Mucosa of stomach (tissue), 1 donor: Measurements from ENCODE around the gene ABHD15.
A peak's percentile ranks its signal among the peaks of the same experiment; 100 is the strongest.

Experiments
- H3K27me3 ChIP-seq: one replicate; pipeline ENCODE4 v1.7.0; 2013; ENCODE audit warnings: mild to moderate bottlenecking, low read length; ENCODE audit not compliant: control insufficient read depth, insufficient read depth
- H3K36me3 ChIP-seq: one replicate; pipeline ENCODE4 v1.7.0; 2013; ENCODE audit warnings: low read length; ENCODE audit not compliant: control insufficient read depth, insufficient read depth
- H3K4me1 ChIP-seq: one replicate; pipeline ENCODE4 v1.7.0; 2013; ENCODE audit warnings: mild to moderate bottlenecking, low read length; ENCODE audit not compliant: control insufficient read depth, insufficient read depth
- H3K4me3 ChIP-seq: one replicate; pipeline ENCODE4 v1.7.0; 2013; ENCODE audit warnings: low read length
- H3K9ac ChIP-seq: one replicate; pipeline ENCODE4 v1.7.0; 2013; ENCODE audit warnings: mild to moderate bottlenecking, low read length, moderate library complexity
- H3K9me3 ChIP-seq: one replicate; pipeline ENCODE4 v1.7.0; 2013; ENCODE audit warnings: mild to moderate bottlenecking, low read length, moderate library complexity; ENCODE audit not compliant: control insufficient read depth
- donor health status: Pancreatic carcinoma.

Gene ABHD15

DNA sequence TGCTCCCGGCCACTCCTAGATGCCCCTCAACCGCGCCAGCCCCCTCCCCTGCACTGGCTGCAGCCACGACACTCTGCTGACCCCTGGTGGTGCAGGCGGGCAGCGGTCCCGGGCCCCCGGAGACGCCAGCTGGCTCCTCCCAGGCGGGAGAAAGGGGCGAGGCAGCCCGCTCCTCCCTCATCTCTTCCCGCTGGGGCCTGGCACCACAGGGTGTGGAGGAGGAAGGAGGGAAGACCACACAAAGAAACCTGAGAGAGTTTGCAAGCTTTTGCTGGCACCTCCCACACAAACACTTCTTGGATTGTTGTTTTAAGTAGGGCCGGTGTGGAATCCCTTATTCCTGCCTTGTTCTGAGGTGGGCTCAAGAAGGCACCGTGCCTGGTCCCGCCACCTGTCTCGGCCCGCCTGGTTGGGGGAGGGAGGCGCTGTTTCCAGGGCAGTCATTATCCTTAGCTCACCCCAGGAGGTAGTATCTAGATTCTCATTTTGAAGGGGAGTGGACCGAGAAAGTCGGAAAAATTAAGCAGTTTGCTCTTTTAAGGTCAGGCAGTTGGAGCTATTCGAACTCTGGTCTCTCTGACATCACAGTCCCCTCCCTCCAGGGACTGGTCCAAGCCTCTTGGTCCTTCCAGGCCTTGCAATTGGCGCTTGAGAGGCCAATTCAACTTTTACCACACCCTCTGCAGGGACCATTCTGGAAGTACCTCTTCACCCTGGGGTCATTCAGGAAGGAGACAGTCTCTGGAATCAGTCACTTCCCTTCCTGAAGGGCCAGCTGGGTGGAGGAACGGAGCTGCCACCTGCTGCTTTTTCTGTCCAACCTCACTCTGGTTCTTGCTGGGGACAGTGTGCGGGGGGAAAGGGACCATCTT, 25.1 kb upstream of the ABHD15 start:
- Histone ChIP-seq H3K4me1 (peaks cover 54% of the 10 kb centered on the region), H3K9ac (peak overlapping the region; percentile 30), H3K4me3 (peak overlapping the region; percentile 24), H3K36me3 (no peaks in the 10 kb centered on the region), H3K27me3 (no peaks in the 10 kb centered on the region), H3K9me3 (no peaks in the 10 kb centered on the region)

DNA sequence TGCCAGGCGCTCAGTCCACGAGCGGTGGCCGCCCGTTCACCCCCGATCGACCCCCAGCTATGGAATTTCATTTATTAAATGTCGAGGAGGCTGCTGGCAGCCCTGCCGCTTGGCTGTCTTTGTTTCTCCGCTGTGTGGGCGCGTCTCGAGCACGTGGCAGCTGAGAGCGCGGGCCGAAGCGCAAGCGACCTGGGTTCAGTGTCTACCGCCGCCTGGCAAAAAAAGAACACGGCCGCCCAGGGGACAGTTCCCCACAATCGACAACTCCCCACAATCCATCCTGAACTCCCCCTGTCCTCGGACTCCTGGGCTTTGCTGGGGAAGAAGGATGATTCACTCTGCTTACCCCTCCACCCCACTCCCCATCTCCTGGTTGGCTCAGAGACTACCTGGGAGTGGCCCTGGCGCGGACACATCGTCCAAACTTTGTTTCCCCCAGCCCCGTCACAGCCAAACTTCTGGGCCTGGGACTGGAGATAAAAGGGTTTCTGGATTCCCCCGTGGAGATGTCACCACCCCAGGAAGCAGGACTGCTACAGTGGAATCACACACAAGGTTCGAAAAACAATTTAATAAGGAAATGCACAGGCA, 24.4 kb upstream of the ABHD15 start:
- Histone ChIP-seq H3K9me3 (no peaks in the 10 kb centered on the region), H3K4me3 (peak overlapping the region; percentile 24), H3K27me3 (no peaks in the 10 kb centered on the region), H3K36me3 (no peaks in the 10 kb centered on the region), H3K4me1 (peaks cover 60% of the 10 kb centered on the region), H3K9ac (no peak overlapping the region)

DNA sequence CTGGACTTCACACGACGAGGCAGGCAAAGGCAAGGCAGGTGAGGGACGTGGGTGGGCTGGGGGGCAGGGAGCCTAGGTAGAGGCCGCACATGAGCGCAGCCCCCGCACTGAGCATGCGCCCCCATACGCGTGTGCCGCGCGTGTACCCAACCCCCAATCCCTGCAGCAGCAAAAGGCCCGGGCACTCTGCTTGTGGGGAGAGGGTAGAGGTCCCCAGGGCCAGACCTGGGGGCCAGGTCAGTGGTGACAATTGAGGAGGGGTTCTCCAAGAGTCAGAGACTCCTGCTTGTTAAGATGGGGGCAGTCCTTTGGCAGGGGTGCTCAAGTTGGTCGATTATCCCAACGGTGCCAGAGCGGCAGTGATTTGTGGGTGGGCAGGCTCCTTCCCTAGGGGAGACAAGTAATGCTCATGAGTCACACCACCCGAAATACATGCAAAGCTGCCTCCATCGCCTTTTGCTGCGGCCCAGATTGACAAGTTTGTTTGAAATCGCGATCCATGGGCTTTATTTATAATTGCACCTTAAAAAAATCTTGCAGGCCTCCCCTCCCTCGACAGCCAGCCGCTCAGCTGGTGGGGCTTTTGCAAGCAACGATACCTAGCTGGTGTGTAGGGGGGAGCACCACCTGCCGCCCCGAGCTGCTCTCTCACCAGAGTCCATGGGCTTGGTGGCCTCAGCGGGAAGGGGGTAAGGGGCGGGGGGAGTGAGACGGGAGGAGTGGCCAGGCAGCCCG, 23.7 kb upstream of the ABHD15 start:
- Histone ChIP-seq H3K36me3 (no peaks in the 10 kb centered on the region), H3K4me1 (peaks cover 60% of the 10 kb centered on the region), H3K9ac (no peak overlapping the region), H3K9me3 (no peaks in the 10 kb centered on the region), H3K4me3 (peak overlapping the region; percentile 60), H3K27me3 (no peaks in the 10 kb centered on the region)

DNA sequence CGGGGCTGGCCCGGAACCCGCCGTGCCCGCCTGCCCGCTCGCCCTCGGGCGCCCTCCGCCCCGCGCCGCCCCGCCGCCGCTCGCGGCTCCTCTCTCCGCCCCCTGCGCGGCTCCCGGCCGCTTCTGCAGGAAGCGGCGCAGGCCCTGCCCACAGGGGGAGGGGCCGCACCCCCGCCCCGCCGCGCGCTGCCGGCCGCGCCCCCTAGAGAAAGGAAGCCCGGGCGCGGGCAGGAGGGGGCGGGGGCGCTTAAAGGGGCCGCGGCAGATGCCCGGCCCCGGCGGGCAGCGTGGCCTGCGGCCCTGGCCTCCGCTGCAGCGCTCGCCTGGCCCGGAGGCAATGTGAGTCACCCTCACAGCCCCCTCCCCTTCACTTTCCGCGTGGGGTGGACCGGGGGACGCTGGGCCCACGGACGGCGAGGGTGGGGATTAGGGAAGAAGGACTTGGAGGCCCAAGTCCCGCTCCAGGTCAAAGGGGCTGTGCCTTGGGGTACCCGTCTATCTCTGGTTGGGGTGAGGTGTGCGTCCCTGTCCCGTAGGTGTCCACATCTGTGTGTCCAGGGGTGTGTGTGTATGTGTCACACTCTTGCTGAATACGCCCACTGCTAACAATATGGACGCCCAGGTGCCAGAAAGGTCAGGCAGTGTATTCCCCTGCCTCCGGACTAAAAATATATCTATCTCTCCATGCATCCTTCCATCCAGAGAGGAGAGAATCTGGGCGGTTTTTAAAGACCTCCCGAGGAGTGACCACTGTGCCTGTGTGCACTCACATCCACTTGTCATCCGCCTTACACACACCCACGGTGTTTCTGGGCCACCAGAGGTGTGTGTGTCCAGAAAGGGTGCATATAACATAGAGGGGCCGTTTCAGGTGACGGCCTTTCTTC, 22.9 kb upstream of the ABHD15 start, which contains the start of gene GIT1:
Gene GIT1, minus strand, starts transcription at position 125 of the 887 bp plus-strand sequence. CDS start 270 bp downstream, outside the sequence.
- H3K9ac ChIP-seq = peak within 1 kb of the TSS; percentile 77
- H3K36me3 ChIP-seq = no peaks in the 10 kb centered on the region
- no peaks in the 10 kb centered on the region for H3K9me3 ChIP-seq
- H3K27me3 ChIP-seq = no peaks in the 10 kb centered on the region
- H3K4me3 ChIP-seq = peak within 1 kb of the TSS; percentile 67
- peaks cover 60% of the 10 kb centered on the region for H3K4me1 ChIP-seq

DNA sequence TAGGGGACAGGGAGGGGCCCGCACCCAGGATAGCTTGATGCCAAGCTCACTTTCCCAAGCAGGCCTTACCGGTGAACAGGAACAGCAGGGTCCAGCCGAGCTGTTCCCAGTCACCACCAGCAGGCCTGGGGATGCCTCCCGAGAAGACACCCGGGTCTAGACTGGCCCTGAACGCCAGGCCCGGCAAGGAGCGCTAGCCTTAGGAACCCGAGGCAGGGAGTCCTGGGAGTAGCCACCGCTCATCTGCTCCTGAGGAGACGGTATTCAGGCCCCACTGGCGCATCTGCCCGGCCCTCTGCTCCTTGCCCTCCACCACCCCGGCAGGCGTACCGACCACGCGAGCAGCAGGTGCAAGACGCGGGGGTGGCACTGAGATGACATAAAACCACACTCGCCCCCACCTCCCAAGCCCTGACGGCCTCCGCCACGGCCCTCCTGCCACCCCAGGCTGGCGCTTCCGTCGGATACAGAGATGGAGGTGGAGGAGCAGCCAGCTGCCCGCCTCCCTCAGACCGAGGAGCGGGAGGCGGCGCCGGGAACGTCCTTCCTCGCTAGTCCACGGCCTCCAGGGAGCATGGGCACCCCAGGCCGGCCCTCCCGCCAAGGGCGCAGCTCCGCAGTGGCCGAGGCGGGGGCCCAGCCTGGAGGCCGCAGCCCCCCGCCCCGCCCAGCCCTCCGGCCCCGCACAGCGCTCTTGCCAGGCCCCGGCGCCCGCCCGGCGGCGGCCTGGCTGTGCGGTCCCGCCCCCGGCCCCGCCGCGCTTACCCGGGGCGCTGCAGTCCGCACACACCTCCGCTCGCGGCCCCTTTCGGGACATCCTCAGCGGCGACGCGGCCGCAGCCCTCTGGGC, 21.9 kb upstream of the ABHD15 start:
- H3K4me1 ChIP-seq = peaks cover 56% of the 10 kb centered on the region
- peak overlapping the region; percentile 67 for H3K4me3 ChIP-seq
- H3K9me3 ChIP-seq = no peaks in the 10 kb centered on the region
- H3K27me3 ChIP-seq = no peaks in the 10 kb centered on the region
- no peaks in the 10 kb centered on the region for H3K36me3 ChIP-seq
- H3K9ac ChIP-seq = peak overlapping the region; percentile 77

DNA sequence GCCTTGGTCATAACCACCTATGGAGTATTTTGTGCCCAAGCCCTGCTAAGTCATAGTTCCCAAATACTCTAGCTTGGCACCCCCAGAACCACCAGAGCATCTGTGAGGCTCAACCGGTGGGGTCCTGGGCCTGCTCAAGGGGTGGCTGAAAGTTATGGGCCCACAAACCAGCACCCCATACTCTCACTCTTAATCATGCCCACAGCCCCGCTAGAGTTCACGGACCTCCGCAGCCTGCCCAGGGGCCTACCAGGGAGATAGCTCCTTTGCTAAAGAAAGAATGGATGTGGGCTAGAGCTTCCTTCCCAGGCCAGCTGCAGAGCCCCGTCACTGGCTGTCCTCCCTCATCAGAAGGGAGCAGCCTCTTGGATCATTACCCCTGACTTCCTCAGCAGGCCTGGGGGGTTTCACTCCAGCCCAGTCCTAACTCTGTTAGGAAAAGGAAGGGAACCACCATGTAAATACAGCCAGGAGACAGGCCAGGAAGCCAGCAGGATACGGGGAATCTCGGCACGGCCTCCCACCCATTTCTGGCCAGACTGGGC, 21.3 kb upstream of the ABHD15 start:
- Histone ChIP-seq H3K4me3 (peak overlapping the region; percentile 67), H3K36me3 (no peaks in the 10 kb centered on the region), H3K9ac (peak overlapping the region; percentile 77), H3K27me3 (no peaks in the 10 kb centered on the region), H3K4me1 (peaks cover 54% of the 10 kb centered on the region), H3K9me3 (no peaks in the 10 kb centered on the region)

DNA sequence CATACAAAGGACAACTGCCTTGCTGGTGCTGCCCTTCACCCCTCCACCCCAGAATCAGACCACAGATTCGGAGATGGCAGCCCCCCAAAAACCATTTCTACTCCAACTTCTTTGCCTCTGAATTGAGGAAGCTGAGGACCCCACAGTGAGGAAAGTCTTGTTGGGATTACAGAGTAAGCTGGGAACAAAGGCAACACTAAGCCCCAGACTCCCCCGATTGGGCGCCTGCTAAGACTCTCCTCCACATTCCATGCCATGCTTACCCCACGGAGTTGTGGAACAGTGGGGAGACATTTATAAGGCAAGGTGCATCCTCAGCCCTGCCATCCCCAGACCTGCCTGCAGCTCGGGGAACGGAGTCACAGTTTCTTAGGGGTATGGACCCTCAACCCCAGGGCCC, 20.8 kb upstream of the ABHD15 start:
- no peaks in the 10 kb centered on the region for H3K36me3 ChIP-seq
- peaks cover 51% of the 10 kb centered on the region for H3K4me1 ChIP-seq
- no peaks in the 10 kb centered on the region for H3K27me3 ChIP-seq
- H3K4me3 ChIP-seq = no peak overlapping the region
- H3K9ac ChIP-seq = peak overlapping the region; percentile 77
- no peaks in the 10 kb centered on the region for H3K9me3 ChIP-seq

DNA sequence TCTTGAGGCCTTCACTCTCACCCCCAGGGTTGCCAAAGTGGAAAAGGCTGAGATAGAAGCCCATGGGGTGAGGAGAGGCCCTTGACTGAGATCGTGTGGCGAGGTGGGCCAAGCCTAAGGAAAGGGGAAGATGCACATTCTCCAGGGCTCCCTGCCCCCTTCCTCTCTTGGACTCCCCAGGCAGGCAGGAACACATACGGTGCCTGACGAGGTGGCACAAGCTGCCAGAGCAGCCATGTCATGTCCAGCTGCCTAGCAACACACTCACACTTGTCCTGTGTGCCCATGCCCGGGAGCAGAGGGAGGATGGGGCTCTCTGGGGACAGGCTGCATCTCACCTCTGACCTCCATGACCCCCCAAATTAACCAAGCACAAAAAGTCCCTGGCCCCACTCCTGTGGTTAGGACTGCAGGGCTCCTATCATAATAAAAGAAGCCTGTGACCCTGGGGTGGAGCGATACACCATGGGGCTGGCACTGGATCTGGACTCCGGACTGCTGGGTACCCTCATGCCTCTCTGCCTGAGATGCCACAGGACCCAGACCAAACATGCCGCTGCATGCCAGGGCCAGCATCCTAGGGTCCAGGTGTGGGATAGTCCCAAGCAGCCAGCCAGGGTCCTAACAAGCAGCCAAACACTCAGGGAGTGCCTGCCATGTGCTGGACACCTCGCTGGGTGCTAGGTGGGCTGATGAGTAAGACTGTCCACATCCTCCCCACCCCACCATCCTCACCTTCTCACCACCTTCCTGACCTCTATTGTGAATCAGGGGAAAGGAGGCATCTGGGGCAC, 20.0 kb upstream of the ABHD15 start:
- Histone ChIP-seq H3K4me1 (peaks cover 44% of the 10 kb centered on the region), H3K9ac (no peak overlapping the region)

DNA sequence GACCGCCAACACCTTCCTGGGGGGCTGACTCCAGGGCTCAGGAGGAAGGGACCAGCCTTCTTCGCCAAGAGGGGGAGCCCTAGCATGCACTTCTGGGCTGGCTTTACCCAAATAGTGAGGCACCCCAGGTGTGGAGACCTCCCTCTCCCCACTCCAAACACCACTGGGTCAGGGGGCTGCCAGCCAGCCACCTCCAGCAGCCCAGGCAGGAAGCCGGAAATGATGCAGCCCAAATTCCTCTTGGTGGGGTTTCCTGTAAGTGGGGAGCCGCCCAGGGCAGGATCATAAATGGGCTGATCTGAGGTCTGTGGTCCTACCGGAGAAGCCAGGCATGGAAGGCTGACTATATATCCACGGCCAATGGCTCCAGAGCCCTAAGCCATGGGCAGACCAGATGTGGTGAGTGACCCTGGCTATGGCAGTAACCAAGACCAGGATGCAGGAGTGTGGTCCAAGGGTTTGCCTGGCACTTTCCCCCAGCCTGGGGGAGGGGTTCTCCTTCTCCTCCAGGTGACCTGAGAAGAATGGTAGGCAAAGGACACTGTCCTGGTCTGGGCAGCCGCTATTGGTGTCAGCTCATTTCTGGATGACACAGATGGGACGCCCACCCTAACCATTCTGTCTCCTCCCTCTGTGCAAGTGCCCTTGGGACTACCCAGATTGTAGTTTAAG, 18.4 kb upstream of the ABHD15 start:
- H3K36me3 ChIP-seq = no peaks in the 10 kb centered on the region
- H3K27me3 ChIP-seq = no peaks in the 10 kb centered on the region
- no peak overlapping the region for H3K9ac ChIP-seq
- no peak overlapping the region for H3K4me3 ChIP-seq
- peaks cover 32% of the 10 kb centered on the region for H3K4me1 ChIP-seq
- H3K9me3 ChIP-seq = no peaks in the 10 kb centered on the region

More for the DNA sequence above, 20.0 kb upstream of the ABHD15 start:
- Histone ChIP-seq H3K36me3 (no peaks in the 10 kb centered on the region), H3K9me3 (no peaks in the 10 kb centered on the region), H3K27me3 (no peaks in the 10 kb centered on the region), H3K4me3 (no peak overlapping the region)
